HG03139 (cell line): Measurements from ENCODE around the gene FOXF1.

Experiments
- ATAC-seq: cut with Tn5 transposase; IDR thresholded peaks from one replicate; pipeline ENCODE4 v1.9.1; 2021; ENCODE audit not compliant: unreplicated experiment

FOXF1 gene

GRCh38 chr16:86503830-86504229 lies 6.5 kb upstream of the FOXF1 start:
- ATAC-seq = no peak

- no peak for ATAC-seq
Measured at GRCh38 chr16:86504315-86505184, 5.8 kb upstream of the FOXF1 start.

- ATAC-seq = no peak
Measured at GRCh38 chr16:86505185-86505898, 5.0 kb upstream of the FOXF1 start.

- no peak for ATAC-seq
Measured at GRCh38 chr16:86505899-86506864, 4.1 kb upstream of the FOXF1 start.

- ATAC-seq = no peak
Measured at GRCh38 chr16:86507173-86508027, 2.9 kb upstream of the FOXF1 start.

GRCh38 chr16:86508028-86508946 lies 2.0 kb upstream of the FOXF1 start:
- no peak for ATAC-seq

- ATAC-seq = no peak
Measured at GRCh38 chr16:86508947-86509758, 1.2 kb upstream of the FOXF1 start.

GRCh38 chr16:86509759-86510464 lies 415 bp upstream of the FOXF1 start:
- ATAC-seq = no peak

GRCh38 chr16:86511317-86512161 lies 1.2 kb downstream of the FOXF1 start:
- ATAC-seq = no peak

- no peak for ATAC-seq
Measured at GRCh38 chr16:86512301-86512859, 2.1 kb downstream of the FOXF1 start.

GRCh38 chr16:86512860-86513470 lies 2.6 kb downstream of the FOXF1 start:
- ATAC-seq = no peak

GRCh38 chr16:86513471-86514277 lies 3.3 kb downstream of the FOXF1 start:
- ATAC-seq = no peak

GRCh38 chr16:86514481-86515376 lies 4.4 kb downstream of the FOXF1 start:
- ATAC-seq = no peak

- no peak for ATAC-seq
Measured at GRCh38 chr16:86515413-86515776, 5.1 kb downstream of the FOXF1 start.
